ENCODE measurements around the gene PLD5. TPM values are rescaled to one million over a fixed set of nuclear protein-coding genes. Genes with fewer than 3 reads are reported as not detected.
A peak's percentile ranks its signal among the peaks of the same experiment; 100 is the strongest.

The PLD5 gene
- total RNA-seq, 1 experiment from 2014 or later: 9.2 TPM

DNA sequence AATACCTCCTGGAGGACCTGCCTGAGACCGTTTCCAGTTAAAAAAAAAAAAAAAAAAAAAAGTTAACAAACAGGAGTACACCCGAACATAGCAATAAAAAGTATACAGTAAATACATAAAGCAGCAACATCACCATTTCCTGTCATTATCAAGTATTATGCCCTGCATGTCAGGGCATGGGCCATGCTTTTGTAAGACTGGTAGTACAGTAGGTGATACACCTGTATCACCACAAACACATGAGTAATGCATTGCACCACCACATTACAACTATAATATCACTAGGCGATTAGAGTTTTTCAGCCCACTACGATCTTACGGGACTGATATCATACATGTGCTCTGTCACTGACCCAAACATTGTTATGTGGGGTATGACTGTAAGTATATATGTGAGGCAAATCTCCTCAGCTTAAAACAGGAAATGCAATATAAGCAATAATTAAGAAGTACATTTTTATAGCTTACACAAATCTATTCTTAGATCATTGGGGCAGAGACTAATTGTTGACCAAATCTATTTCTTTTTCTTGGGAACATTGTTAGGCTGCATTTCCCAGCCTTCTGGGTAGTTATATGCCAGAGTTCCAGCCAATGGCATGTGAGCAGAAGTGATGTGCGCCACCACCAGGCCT, 98.1 kb downstream of the PLD5 start:
- BruUV-seq (replicated peaks): no TSS peak
- H3K27ac ChIP-seq (ENCODE audit: low read depth, low read length, poor library complexity, severe bottlenecking): no peak overlapping the region
- no peaks in the 10 kb centered on the region for H3K4me1 ChIP-seq (ENCODE audit: insufficient read depth, low read length, poor library complexity, severe bottlenecking)
- no peak for DNase-seq (ENCODE audit: low spot score)
- ChIA-PET POLR2A (ENCODE audit: low non-redundant PET) (no interaction called here), CTCF (no interaction called here)
- no peaks in the 10 kb centered on the region for H3K27me3 ChIP-seq (replicated peaks; ENCODE audit: insufficient read depth, low read depth, low read length, poor library complexity)
- H3K36me3 ChIP-seq (ENCODE audit: insufficient read depth, low read length, poor library complexity, severe bottlenecking): no peaks in the 10 kb centered on the region
- TF ChIP-seq CTCF (conservative IDR thresholded peaks at IDR 0.05; ENCODE audit: low read depth, low read length) (no peak), EZH2 (IDR thresholded peaks at IDR 0.05; ENCODE audit: borderline replicate concordance, low read depth, low read length, poor library complexity, severe bottlenecking) (no peak)
- H3K4me3 ChIP-seq (ENCODE audit: low read depth, low read length, poor library complexity, severe bottlenecking): no peak overlapping the region
- H3K9me3 ChIP-seq (ENCODE audit: low read depth, low read length, poor library complexity, severe bottlenecking): no peaks in the 10 kb centered on the region
- intact Hi-C loops (cut with micrococcal nuclease; ENCODE audit: unreplicated experiment): no loop called here

GRCh38 chr1:242425232-242425631, 99.3 kb downstream of the PLD5 start:
- no peaks in the 10 kb centered on the region for H3K36me3 ChIP-seq (ENCODE audit: insufficient read depth, low read length, poor library complexity, severe bottlenecking)
- TF ChIP-seq CTCF (conservative IDR thresholded peaks at IDR 0.05; ENCODE audit: low read depth, low read length) (0 out of 2 replicates have a peak, but pooled peaks have one; percentile 15), EZH2 (IDR thresholded peaks at IDR 0.05; ENCODE audit: borderline replicate concordance, low read depth, low read length, poor library complexity, severe bottlenecking) (no peak)
- CTCF ChIA-PET: no interaction called here

GRCh38 chr1:242416657-242417056, 107.8 kb downstream of the PLD5 start:
- POLR2A ChIA-PET (ENCODE audit: low non-redundant PET): no interaction called here
- Histone ChIP-seq H3K4me1 (ENCODE audit: insufficient read depth, low read length, poor library complexity, severe bottlenecking) (no peaks in the 10 kb centered on the region), H3K4me3 (ENCODE audit: low read depth, low read length, poor library complexity, severe bottlenecking) (no peak overlapping the region), H3K36me3 (ENCODE audit: insufficient read depth, low read length, poor library complexity, severe bottlenecking) (no peaks in the 10 kb centered on the region), H3K27ac (ENCODE audit: low read depth, low read length, poor library complexity, severe bottlenecking) (no peak overlapping the region), H3K9me3 (ENCODE audit: low read depth, low read length, poor library complexity, severe bottlenecking) (no peaks in the 10 kb centered on the region), H3K27me3 (replicated peaks; ENCODE audit: insufficient read depth, low read depth, low read length, poor library complexity) (no peaks in the 10 kb centered on the region)
- DNase-seq (ENCODE audit: low spot score): no peak
- intact Hi-C loops (cut with micrococcal nuclease; ENCODE audit: unreplicated experiment): no loop called here
- CTCF ChIA-PET: no interaction called here
- no TSS peak for BruUV-seq (replicated peaks)
- TF ChIP-seq CTCF (conservative IDR thresholded peaks at IDR 0.05; ENCODE audit: low read depth, low read length): no peak
- TF ChIP-seq EZH2 (IDR thresholded peaks at IDR 0.05; ENCODE audit: borderline replicate concordance, low read depth, low read length, poor library complexity, severe bottlenecking): no peak

More at GRCh38 chr1:242425232-242425631, 99.3 kb downstream of the PLD5 start:
- peak; percentile 10 for DNase-seq (ENCODE audit: low spot score)
- H3K4me3 ChIP-seq (ENCODE audit: low read depth, low read length, poor library complexity, severe bottlenecking): no peak overlapping the region
- POLR2A ChIA-PET (ENCODE audit: low non-redundant PET): no interaction called here
- H3K4me1 ChIP-seq (ENCODE audit: insufficient read depth, low read length, poor library complexity, severe bottlenecking): no peaks in the 10 kb centered on the region
- no peak overlapping the region for H3K27ac ChIP-seq (ENCODE audit: low read depth, low read length, poor library complexity, severe bottlenecking)
- H3K9me3 ChIP-seq (ENCODE audit: low read depth, low read length, poor library complexity, severe bottlenecking): no peaks in the 10 kb centered on the region
- H3K27me3 ChIP-seq (replicated peaks; ENCODE audit: insufficient read depth, low read depth, low read length, poor library complexity): no peaks in the 10 kb centered on the region
- intact Hi-C loops (cut with micrococcal nuclease; ENCODE audit: unreplicated experiment): no loop called here
- no TSS peak for BruUV-seq (replicated peaks)
